Measurements from ENCODE around the gene SLC41A1.

DNA sequence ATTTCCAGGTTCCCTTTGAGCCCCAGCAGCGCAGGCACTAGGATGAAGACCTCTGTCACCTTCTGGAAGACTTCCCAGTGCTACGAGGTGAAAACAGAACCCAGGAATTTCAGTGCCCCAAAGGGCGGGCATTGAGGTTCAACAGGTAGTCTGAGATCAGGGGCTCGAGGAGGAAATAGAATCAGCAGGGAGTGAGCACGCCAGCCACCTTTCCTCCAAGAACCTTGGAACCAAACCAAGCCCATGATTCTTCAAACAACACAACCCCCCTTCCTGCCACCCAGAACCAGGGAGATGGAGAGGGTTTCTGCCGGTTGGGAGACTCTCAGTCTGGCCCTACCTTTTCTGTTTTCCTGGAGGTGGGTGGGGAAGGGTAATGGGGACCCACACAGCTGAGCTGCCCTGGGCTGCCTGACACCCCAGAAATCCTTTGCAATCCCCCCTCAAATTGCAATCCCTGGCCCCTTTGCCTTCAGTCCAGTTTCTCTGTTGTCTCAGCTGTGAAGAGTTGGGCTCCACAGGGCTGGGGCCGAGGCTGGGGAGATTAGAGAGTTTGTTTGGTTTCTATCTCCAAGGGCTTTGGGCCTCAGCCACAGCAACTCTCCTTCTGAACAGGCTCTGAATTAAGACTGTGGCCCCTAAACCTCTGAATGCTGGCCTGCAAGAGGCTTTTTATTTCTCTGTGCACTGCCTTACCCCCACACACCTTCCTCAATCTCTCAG, 11.9 kb downstream of the SLC41A1 start:
- TF ChIP-seq NFIC (IDR thresholded peaks at IDR 0.05; ENCODE audit: borderline replicate concordance), result no peak
- TF ChIP-seq RAD21 (IDR thresholded peaks at IDR 0.05; ENCODE audit: low read length), result no peak
- TF ChIP-seq, protein P1, sequence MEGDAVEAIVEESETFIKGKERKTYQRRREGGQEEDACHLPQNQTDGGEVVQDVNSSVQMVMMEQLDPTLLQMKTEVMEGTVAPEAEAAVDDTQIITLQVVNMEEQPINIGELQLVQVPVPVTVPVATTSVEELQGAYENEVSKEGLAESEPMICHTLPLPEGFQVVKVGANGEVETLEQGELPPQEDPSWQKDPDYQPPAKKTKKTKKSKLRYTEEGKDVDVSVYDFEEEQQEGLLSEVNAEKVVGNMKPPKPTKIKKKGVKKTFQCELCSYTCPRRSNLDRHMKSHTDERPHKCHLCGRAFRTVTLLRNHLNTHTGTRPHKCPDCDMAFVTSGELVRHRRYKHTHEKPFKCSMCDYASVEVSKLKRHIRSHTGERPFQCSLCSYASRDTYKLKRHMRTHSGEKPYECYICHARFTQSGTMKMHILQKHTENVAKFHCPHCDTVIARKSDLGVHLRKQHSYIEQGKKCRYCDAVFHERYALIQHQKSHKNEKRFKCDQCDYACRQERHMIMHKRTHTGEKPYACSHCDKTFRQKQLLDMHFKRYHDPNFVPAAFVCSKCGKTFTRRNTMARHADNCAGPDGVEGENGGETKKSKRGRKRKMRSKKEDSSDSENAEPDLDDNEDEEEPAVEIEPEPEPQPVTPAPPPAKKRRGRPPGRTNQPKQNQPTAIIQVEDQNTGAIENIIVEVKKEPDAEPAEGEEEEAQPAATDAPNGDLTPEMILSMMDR (IDR thresholded peaks at IDR 0.05), result no peak
- no peak for TF ChIP-seq EP300 (IDR thresholded peaks at IDR 0.05; ENCODE audit: borderline replicate concordance in 1 of 2, low read depth in 1 of 2, low read length in 1 of 2)
- no peak for TF ChIP-seq EZH2phosphoT487 (IDR thresholded peaks at IDR 0.05; ENCODE audit: borderline replicate concordance, low read depth)

All from SK-N-SH (cell line).